Activated CD8-positive, alpha-beta memory T cell treated with anti-CD3 and anti-CD28 coated beads, Interleukin-2, amount 10 ng/mL, durations not matched to agents 7 days and 5 days (primary cell): ENCODE measurements around the gene GLT1D1. TPM values are rescaled to one million over a fixed set of nuclear protein-coding genes. Genes with fewer than 3 reads are reported as not detected.
A peak's percentile ranks its signal among the peaks of the same experiment; 100 is the strongest.
"Not testable (repeated sequence)": the region's sequence is repeated elsewhere in the genome, so short reads cannot be mapped to it uniquely, and the experiment has no call there.

Experiments used
- ATAC-seq: fragments of 150-1000 bp; cut with Tn5 transposase; one replicate; pipeline ENCODE4 v1.10.0; 2021; ENCODE audit warnings: moderate library complexity
- CTCF ChIA-PET: fragments of 350-600 bp; sonication (Branson Sonifier 250); formaldehyde crosslinking; loops from one replicate; lab custom pipeline; 2021; ENCODE audit warnings: antibody characterized with exemption; lab: Charles Lee
- DNase-seq: peaks from one replicate; pipeline ENCODE4 v3.0.0-alpha.2; 2020
- H3K27ac Mint-ChIP-seq: one replicate; pipeline ENCODE4 v1.8.0; 2021; ENCODE audit warnings: mild to moderate bottlenecking, mixed read lengths
- H3K27me3 Mint-ChIP-seq: one replicate; pipeline ENCODE4 v1.8.0; 2021; ENCODE audit warnings: mixed read lengths
- H3K36me3 Mint-ChIP-seq: one replicate; pipeline ENCODE4 v1.8.0; 2021; ENCODE audit warnings: mild to moderate bottlenecking, mixed read lengths
- H3K4me1 Mint-ChIP-seq: one replicate; pipeline ENCODE4 v1.8.0; 2021; ENCODE audit warnings: mixed read lengths
- H3K4me3 Mint-ChIP-seq: one replicate; pipeline ENCODE4 v1.8.0; 2021; ENCODE audit warnings: mild to moderate bottlenecking, moderate library complexity, mixed read lengths
- H3K9me3 Mint-ChIP-seq: one replicate; pipeline ENCODE4 v1.8.0; 2022; ENCODE audit warnings: low read depth, mixed read lengths
- total RNA-seq, 2 experiments: library from RNA; stranded (reverse); gene quantifications; one replicate each; pipeline ENCODE4 v1.2.3, GENCODE V29; 2021

Gene GLT1D1
- total RNA-seq: under 1 TPM; 0.12 to 0.70 TPM

DNA sequence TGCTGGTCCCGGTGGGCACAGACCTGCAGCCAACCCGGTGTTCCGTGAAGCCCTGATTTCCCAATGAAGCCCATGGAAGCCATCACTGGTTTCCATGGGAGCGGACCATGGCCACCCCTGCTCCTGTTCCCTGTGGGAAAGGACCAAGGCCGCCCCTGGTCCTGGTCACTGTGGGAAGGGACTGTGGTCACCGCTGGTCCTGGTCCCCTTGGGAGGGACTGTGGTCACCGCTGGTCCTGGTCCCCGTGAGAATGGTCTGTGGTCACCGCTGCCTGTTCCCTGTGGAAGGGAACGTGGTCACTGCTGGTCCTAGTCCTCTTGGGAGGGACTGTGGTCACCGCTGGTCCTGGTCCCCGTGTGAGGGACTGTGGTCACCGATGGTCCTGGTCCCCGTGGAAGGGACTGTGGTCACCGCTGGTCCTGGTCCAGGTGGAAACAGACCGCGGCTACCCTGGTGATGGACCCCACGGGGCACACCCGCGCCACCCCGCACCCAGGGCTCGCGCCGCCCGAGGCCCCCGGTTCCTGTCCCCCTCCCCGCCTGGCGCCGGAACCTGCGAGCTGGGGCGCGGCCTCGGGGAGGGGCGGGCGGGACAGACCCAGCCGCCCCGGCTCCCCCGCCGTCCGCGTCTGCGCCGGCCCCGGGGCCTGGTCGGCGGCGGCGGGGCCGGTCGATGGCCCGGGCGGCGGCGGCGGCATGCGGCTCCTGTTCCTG, at the start of gene GLT1D1:
GLT1D1 (plus strand) TSS at position 594 of the 715 bp plus-strand sequence; CDS start at position 698, 104 bp downstream.
- DNase-seq (no peak), ATAC-seq (no peak)
- Mint-ChIP-seq H3K9me3 (no peaks in the 10 kb centered on the region), H3K4me3 (no peak within 1 kb of the TSS), H3K27ac (no peak within 1 kb of the TSS), H3K4me1 (no peaks in the 10 kb centered on the region), H3K36me3 (no peaks in the 10 kb centered on the region), H3K27me3 (peaks cover 36% of the 10 kb centered on the region)
- CTCF ChIA-PET: no interaction called here

DNA sequence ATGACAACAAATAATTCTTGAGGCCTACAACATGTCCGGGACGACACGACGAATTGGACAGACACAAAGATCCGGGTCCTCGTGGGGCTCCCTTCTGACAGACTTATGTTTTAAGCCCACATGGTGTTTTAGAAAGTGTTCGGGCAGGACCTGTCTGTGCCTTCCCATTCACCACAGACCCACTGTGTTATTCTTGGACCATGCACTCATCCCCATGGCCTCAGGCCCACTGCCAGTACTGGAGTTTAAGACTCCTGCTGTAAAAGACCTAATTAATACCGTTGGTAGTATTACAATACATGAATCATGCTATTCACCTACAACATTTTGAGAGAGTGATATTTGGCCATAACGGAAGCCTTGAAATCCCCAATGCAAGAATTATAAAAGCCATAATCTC, 49.5 kb upstream of the GLT1D1 start:
- H3K4me1 Mint-ChIP-seq: peaks cover 2% of the 10 kb centered on the region

DNA sequence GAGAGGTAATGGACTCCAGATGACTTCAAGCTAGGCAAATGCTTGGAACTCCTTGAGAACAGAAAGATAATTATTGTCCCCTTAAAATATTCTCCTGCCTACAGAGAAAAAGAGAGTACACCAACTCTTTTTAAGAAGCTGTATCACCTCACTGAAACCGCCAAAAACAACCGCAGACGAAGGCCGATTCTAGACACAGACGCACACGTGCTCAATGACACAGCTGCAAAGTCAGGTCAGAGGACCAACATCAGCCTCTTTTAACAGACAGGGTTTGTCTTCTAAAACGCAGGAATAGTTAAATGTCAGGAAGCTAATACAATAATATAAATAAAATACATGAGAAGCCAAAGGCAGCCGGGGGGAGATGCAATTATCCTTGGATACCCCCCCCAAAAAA, 48.5 kb upstream of the GLT1D1 start:
- no peak overlapping the region for H3K27ac Mint-ChIP-seq
- no peaks in the 10 kb centered on the region for H3K27me3 Mint-ChIP-seq
- H3K4me1 Mint-ChIP-seq: peaks cover 7% of the 10 kb centered on the region
- no peak for DNase-seq
- ATAC-seq: no peak
- peaks cover 59% of the 10 kb centered on the region for H3K36me3 Mint-ChIP-seq
- H3K9me3 Mint-ChIP-seq: peaks cover 2% of the 10 kb centered on the region
- CTCF ChIA-PET: interaction anchor here (1.0 to 1.2 kb wide), 2 partner anchors 8 to 16 kb away, joined by 3 read pairs; no protein-coding TSS in a partner anchor
- no peak overlapping the region for H3K4me3 Mint-ChIP-seq

More for the DNA sequence above, 49.5 kb upstream of the GLT1D1 start:
- H3K27ac Mint-ChIP-seq: no peak overlapping the region
- no peak overlapping the region for H3K4me3 Mint-ChIP-seq
- H3K9me3 Mint-ChIP-seq: peaks cover 2% of the 10 kb centered on the region
- no peaks in the 10 kb centered on the region for H3K27me3 Mint-ChIP-seq
- CTCF ChIA-PET: no interaction called here
- H3K36me3 Mint-ChIP-seq: peaks cover 58% of the 10 kb centered on the region
- no peak for DNase-seq
- no peak for ATAC-seq

DNA sequence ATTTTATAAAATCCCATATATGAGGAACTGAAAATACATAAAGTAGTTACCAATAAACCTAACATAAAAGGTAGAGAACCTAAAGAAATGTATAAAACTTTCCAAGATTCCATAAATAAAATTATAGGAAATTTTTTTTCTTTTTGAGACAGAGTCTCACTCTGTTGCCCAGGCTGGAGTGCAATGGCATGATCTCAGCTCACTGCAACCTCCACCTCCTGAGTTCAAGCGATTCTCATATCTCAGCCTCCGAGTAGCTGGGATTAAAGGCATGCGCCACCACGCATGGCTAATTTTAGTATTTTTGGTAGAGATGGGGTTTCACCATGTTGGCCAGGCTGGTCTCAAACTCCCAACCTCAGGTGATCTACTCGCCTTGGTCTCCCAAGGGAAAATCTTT, 47.9 kb upstream of the GLT1D1 start:
- peaks cover 13% of the 10 kb centered on the region for H3K4me1 Mint-ChIP-seq
- peaks cover 54% of the 10 kb centered on the region for H3K36me3 Mint-ChIP-seq
- not testable (repeated sequence) for H3K27ac Mint-ChIP-seq, ATAC-seq, H3K9me3 Mint-ChIP-seq, H3K4me3 Mint-ChIP-seq, DNase-seq, H3K27me3 Mint-ChIP-seq
- CTCF ChIA-PET: interaction anchor here (1.0 to 1.2 kb wide), 2 partner anchors 9 to 16 kb away, joined by 3 read pairs; no protein-coding TSS in a partner anchor

DNA sequence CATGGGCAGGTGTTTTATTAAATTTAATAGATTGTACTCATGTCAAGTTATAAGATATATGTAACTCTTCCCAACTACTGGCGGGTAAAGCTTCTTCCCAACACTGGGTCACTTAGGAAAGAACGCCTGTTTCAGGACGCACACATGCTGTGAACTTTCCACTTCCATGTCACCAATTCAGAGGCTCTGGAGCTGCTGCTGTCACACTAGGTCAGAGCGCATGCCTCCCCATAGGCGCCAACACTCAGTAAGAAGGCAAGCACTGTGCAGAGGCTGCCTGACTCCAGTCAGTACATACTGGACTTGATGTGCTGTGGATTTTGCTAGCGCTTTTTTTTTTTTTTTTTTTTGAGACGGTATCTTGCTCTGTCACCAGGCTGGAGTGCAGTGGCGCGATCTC, 46.7 kb upstream of the GLT1D1 start:
- Mint-ChIP-seq H3K9me3 (peaks cover 2% of the 10 kb centered on the region), H3K4me1 (peaks cover 21% of the 10 kb centered on the region), H3K27me3 (no peaks in the 10 kb centered on the region), H3K36me3 (peaks cover 47% of the 10 kb centered on the region), H3K27ac (no peak overlapping the region), H3K4me3 (no peak overlapping the region)
- DNase-seq (no peak), ATAC-seq (no peak)
- CTCF ChIA-PET: no interaction called here

DNA sequence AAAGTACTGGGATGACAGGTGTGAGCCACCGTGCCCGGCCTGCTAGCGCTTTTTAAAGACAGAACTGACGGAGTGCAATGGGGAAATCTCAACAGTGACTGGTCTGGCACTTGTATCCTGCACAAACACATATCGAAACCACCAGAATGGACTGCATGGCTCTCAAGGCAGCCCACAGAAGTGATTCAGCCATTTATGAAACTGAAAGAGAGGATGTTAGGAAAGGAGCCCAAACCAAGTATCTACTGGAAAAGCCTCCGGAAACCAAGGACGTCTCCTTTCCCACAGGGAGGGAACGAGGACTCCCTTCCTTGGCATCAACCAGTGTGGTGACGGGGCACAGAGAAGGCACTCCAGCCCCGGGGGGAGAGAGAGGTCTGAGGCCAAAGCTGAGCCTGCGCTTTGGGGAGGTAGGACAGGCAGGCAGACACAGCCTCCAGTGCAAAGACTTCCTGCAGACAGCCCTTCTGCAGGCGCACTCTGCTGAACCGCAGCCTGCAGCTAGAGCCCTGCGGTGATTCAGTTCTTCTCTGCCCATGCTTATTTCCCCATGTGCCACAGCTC, 46.0 kb upstream of the GLT1D1 start:
- H3K4me3 Mint-ChIP-seq: no peak overlapping the region
- H3K36me3 Mint-ChIP-seq: peaks cover 49% of the 10 kb centered on the region
- peaks cover 23% of the 10 kb centered on the region for H3K4me1 Mint-ChIP-seq
- H3K9me3 Mint-ChIP-seq: peaks cover 2% of the 10 kb centered on the region
- DNase-seq: no peak
- no peak overlapping the region for H3K27ac Mint-ChIP-seq
- H3K27me3 Mint-ChIP-seq: no peaks in the 10 kb centered on the region
- ATAC-seq: no peak
- CTCF ChIA-PET: no interaction called here

DNA sequence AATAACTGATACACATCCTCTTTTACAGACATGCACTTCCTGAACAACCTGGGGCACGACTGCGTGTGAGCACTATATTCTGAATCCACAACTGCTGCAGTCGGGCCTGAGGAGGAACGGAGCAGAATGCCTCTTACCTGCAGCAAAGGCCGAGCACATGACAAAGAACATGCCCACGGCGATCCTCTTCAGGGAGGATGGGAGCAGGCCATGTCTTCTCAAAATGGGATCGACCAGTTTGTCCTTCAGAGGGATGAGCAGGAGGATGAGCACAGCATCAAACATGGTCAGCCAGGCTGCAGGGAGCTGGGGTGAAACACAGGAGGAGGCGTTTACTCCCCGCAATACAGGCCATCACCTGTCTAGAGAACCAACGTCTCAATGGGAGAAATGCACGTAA, 44.6 kb upstream of the GLT1D1 start:
- no peaks in the 10 kb centered on the region for H3K27me3 Mint-ChIP-seq
- peaks cover 2% of the 10 kb centered on the region for H3K9me3 Mint-ChIP-seq
- no peak overlapping the region for H3K4me3 Mint-ChIP-seq
- peaks cover 45% of the 10 kb centered on the region for H3K36me3 Mint-ChIP-seq
- H3K27ac Mint-ChIP-seq: no peak overlapping the region
- CTCF ChIA-PET: interaction anchor here (1.6 kb wide), 1 partner anchor 11 kb away, joined by 7 read pairs; no protein-coding TSS in a partner anchor
- DNase-seq (no peak), ATAC-seq (no peak)
- peaks cover 31% of the 10 kb centered on the region for H3K4me1 Mint-ChIP-seq

DNA sequence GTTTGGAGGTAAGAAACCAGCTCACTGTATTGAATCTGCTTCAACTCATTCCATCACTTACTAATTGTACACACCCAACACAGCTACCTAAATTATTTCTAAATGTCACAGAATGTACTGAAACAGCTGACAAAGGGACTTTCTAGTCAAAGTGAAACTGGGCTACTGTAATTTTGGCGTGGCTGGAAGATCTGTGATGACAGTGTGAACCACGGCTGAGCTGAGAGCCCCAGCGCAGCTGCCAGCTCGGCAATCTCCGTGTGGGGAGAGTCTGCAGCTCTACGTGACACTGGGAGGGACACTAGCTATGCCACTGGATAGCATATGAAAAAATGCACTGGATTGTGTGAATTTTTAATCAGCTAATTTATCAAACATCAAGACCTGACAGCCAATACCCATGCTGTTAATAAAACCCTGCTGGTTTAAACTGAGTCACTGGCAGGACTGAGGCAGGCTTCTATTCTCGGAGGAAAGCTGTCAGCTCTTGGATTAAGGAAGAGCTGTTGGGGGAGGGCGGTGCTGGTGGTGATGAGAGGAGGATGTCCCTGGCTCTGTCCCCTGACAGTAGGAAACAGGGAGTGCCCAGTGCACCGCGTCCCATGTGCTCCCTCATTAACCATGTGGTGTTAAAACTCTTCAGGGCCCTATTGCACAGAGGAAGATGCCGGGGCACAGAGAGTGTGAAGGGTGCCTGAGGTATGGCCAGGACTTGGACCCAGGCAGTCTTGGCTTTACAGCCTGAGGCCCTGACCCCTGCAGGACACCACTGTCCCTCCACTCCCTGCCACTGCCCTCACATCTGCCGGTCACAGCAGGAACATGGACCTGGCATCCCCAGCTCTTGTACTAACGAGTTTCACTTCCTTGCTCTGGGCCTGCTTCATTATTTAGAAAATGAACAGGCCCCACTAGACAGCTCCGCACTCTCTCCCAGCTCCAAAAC, 42.8 kb upstream of the GLT1D1 start:
- Mint-ChIP-seq H3K4me3 (peak overlapping the region; percentile 41), H3K27ac (peak overlapping the region; percentile 86), H3K9me3 (no peaks in the 10 kb centered on the region), H3K4me1 (peaks cover 39% of the 10 kb centered on the region), H3K36me3 (peaks cover 44% of the 10 kb centered on the region), H3K27me3 (no peaks in the 10 kb centered on the region)
- peak; percentile 92 for ATAC-seq
- DNase-seq: peak; percentile 78
- CTCF ChIA-PET: interaction anchor here (1.0 to 1.6 kb wide), 2 partner anchors 12 to 14 kb away, joined by 4 to 7 read pairs; partner anchors contain the start of gene SLC15A4

DNA sequence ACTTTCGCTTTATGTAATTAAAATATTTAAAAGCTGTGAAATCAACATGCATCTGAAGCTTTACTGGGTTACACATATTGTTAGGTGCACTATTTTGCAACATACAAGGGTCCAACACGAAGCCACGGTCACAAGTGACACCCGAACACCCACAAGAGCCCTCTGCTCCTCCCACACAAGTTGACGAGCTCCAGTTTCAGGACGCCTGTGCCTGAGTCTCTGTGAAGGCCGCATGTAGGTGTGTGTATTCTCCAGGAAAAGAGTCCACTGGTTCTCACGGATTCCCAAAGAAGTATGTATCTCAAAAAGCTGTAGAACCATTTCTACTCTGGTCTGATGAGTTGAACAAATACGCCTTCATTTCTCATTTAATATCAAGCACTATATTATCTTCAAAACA, 41.5 kb upstream of the GLT1D1 start:
- Mint-ChIP-seq H3K9me3 (no peaks in the 10 kb centered on the region), H3K4me3 (peak overlapping the region; percentile 53), H3K36me3 (peaks cover 42% of the 10 kb centered on the region), H3K4me1 (peaks cover 47% of the 10 kb centered on the region), H3K27ac (peak overlapping the region; percentile 86), H3K27me3 (no peaks in the 10 kb centered on the region)
- CTCF ChIA-PET: no interaction called here
- ATAC-seq (no peak), DNase-seq (no peak)

DNA sequence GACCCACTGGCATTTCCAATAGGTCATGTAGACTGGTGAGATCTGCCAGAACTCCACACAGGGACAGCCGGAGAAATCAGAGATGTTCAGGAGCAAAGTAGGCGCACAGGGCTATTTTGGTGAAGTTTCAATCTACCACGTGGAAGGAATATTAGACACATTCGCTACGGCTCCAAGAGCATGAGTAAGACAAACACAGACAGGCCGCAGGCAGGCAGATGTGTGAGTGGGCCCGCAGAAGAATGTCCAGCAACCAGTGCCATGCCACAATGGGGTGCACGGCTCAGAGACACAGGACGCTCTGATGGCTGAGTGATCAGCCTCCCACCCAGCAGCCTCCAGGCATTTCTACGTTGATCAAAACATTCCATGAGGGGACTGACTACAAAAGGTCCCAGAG, 39.9 kb upstream of the GLT1D1 start:
- DNase-seq: no peak
- peaks cover 61% of the 10 kb centered on the region for H3K4me1 Mint-ChIP-seq
- CTCF ChIA-PET: no interaction called here
- no peaks in the 10 kb centered on the region for H3K27me3 Mint-ChIP-seq
- no peak for ATAC-seq
- peaks cover 38% of the 10 kb centered on the region for H3K36me3 Mint-ChIP-seq
- H3K27ac Mint-ChIP-seq: peak overlapping the region; percentile 5
- no peak overlapping the region for H3K4me3 Mint-ChIP-seq
- H3K9me3 Mint-ChIP-seq: no peaks in the 10 kb centered on the region

DNA sequence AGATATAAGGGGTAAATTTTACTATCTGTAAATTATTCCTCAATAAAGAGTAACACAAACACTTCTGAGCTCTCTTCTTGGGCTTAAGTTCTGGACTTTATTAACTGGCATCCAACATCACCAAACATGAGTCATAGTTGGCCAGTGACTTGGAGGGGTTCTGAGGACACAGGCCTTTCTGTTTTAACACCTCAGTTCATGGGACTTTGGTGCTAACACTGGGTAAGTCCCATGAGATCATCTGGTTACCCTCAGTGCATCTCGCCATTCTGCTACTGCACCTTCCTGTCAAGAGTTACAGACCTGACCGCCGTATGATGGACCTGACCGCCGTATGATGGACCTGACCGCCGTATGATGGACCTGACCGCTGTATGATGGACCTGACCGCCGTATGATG, 39.4 kb upstream of the GLT1D1 start:
- Mint-ChIP-seq H3K4me3 (no peak overlapping the region), H3K27me3 (no peaks in the 10 kb centered on the region), H3K9me3 (no peaks in the 10 kb centered on the region), H3K27ac (peak overlapping the region; percentile 5), H3K4me1 (peaks cover 64% of the 10 kb centered on the region), H3K36me3 (peaks cover 35% of the 10 kb centered on the region)
- DNase-seq (no peak), ATAC-seq (no peak)
- CTCF ChIA-PET: no interaction called here

DNA sequence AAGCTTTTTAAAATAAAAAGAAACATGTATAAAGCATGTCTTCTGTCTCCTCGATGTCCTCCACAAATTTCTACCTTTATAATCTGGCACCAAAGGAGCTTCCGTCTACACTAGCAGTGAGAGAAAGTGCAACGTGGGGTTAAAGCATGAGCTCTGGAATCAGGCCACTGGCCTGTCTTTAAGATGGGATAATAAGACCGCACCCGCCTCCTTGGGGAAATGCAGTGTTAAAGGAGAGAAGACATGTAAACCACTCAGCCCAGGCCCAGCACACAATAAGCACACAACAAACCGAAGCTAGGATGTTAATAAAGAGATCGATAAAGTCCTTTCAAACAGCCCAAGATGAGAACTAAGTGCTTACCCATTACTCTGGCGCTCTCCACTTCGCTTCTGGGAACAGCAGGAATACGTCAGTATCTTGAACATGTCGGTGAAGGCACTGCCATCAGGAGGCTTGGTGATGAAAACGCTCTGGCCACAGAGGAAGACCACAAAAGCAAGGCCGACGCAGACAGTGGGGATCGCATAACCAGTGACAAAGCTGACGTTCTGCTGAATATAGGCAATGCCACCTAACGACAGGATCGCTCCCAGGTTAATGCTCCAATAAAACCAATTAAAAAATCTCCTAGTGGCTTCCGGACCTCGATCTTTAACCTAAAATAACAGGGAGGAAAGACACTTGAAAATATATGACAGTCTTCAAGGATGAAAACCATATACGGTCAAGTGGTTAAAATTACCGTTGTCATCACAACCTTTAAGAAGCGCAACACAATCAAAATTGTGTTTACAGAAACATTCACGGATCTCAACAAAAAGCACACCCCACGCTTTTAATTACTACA, 38.6 kb upstream of the GLT1D1 start:
- no peak overlapping the region for H3K27ac Mint-ChIP-seq
- ATAC-seq (no peak), DNase-seq (no peak)
- no peak overlapping the region for H3K4me3 Mint-ChIP-seq
- peaks cover 66% of the 10 kb centered on the region for H3K4me1 Mint-ChIP-seq
- peaks cover 34% of the 10 kb centered on the region for H3K36me3 Mint-ChIP-seq
- H3K27me3 Mint-ChIP-seq: no peaks in the 10 kb centered on the region
- H3K9me3 Mint-ChIP-seq: no peaks in the 10 kb centered on the region
- CTCF ChIA-PET: no interaction called here
